ENCODE measurements around the gene KRABD2.
"Not testable (repeated sequence)": the region's sequence is repeated elsewhere in the genome, so short reads cannot be mapped to it uniquely, and the experiment has no call there.

The KRABD2 gene

DNA sequence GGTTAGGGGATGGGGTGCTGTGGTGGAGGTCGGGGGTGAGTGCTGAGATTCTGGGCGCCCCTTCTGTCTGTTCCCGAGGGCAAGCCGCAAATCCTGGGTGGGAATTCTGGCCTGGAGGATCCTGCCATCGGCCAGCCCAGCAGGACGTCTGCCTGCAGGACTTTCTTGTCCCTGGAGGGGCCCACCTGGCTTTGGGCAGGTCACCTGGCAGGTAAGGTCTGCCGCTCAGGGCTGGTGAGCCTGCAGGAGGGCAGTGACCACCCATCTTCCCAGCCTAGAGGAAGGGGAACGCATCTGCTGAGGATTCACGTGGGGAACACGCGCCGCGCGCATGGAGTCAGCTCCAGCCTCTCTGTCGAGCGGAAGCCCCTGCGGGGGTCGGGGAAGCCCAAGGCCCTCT lies 15.8 kb upstream of the KRABD2 start:
- peak; percentile 24 for DNase-seq

DNA sequence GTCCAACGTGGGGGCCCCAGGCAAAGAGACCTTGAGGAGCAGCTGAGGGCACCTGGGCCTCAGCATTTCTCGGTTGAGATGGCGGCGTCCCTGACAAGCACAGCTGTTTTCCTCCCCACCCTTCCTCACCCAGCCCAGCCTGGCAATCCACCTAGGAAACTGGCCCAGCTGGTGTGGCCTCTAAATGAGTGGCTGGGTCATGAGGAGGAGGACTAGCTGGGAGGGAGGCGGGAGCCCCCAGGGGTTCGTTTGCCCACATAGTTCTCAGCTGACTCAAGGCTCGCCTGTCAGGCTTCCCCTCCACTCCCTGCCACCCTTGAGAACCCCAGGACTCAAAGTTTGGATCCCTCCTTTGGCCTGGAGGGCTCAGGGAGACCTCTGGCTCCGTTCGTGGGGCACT lies 15.2 kb upstream of the KRABD2 start:
- DNase-seq, result peak; percentile 7

DNA sequence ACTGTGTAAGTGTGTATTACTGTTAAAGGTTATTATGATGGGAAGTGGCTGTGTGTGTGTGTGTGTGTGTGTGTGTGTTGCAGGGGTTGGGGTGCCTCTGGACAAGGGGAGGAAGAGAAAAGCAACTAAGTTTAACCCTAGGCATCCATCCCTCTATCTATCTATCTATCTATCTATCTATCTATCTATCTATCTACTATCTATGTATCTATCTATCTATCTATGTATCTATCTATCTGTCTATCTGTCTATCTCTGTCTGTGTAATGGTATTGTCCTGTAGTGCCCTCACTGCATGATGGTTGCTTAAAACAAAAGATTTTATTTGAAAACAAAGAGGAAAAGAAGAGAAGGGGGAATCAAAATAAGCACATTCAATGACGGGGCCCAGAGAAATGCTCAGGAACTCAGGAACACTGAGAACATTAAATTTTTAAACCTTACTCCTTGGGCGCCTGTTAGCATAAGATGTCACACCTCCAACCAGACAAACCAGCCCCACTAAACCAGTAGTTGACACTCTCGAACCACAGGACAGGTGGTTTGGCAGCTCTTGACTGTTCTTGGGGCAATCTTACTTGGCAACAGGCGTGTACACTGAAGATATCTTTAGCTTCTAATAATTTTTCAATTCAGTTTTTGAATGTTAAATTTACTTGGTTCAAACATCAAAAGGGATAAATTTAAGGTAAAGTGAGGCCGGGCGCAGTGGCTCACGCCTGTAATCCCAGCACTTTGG lies 11.6 kb upstream of the KRABD2 start:
- no peak for DNase-seq

DNA sequence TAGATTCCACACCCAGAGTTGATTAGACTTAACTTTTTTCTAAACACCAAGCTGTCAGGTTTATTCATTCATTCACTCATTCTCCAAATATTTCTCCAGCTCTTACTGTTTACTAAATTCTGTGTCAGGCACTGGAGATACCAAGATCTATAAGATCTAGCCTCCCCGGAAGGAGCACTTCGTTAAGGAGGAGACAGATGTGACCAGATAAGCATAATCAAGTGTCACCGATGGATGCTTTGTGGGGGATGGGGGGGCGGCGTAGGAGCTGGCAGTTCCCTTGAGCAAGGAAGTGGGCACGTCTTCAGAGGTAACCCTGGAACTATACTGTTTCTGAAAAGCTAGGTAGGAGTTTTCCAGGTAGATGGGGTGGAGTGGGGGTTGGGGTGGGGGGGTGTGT lies 10.3 kb upstream of the KRABD2 start:
- no peak for DNase-seq

DNA sequence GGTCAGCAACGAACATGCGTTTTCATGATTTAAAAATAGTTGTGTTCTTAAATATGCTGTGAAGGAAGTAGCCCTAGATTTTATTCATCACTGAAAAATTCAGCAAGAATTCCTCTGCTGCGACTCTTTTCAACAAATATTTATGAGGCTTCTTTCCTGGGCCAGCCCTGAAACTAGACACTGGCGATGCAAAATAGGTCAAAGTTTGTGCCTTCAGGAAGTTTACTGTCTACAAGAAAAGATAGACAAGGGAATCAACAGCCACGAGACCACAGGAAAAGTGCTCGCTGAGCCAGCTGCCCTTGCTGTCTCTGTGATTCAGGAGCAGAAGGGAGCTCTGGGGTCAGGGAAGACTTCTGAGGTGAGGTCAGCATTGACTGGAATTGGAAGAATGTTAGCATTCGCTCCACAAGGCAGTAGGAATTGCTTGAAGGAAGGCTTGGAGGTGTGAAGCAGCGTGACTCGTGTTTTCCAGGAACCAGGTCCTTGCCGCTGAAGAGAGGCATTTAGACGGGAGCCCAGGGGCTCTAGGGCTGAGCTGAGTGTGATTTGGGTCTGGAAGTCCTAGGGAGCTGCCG lies 8.4 kb upstream of the KRABD2 start:
- no peak for DNase-seq

DNA sequence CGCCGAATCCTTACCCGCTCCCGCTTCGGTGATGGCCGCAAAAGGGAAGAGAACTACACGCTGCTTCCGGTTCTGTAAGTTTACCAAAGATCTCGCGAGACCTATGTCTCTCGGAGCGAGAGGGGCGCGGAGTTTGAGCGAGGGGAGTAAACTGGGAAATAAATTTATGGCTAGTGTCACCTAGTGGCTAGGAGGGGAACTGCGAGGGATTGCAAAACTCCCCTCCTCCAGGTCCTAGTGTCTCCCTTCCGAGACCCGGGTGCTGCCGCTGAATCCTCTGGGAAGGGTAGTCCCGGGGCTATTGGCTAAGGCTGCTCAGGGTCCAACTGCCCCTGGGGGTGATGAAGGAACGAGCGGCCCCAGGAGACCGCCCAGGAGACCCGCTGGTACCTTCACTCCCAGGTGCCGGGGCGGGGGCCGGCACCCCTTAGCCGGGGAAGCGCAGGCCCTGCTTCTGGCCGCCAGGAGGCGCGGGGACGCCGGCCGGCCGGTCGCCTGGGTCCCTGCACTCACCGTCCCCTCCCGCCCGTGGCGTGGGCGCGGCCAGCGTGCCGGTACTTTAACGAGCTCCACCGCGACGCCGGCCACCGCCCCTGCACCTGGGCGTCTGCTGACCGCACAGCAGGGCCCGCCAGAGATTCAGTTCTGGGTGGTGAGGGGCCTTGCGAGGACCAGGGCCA lies 6.8 kb upstream of the KRABD2 start, which contains the start of gene RPL26:
RPL26 (minus strand) TSS at position 51 of the 680 bp plus-strand sequence. CDS start 883 bp downstream, outside the sequence.
- DNase-seq, result peak; percentile 97

DNA sequence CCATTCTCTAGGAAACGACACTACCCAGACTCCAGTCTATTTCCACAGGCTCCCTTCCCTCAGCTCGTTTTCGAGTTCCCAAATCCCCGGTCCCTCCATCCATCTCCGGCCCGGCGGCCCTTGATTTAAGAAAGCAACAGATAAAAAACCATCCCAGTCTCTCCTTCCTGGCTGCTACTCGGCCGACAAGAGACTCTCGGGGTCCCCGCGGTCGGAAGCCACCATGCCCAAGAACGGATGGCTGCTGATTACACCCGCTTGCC lies 6.3 kb upstream of the KRABD2 start:
- DNase-seq, result no peak

DNA sequence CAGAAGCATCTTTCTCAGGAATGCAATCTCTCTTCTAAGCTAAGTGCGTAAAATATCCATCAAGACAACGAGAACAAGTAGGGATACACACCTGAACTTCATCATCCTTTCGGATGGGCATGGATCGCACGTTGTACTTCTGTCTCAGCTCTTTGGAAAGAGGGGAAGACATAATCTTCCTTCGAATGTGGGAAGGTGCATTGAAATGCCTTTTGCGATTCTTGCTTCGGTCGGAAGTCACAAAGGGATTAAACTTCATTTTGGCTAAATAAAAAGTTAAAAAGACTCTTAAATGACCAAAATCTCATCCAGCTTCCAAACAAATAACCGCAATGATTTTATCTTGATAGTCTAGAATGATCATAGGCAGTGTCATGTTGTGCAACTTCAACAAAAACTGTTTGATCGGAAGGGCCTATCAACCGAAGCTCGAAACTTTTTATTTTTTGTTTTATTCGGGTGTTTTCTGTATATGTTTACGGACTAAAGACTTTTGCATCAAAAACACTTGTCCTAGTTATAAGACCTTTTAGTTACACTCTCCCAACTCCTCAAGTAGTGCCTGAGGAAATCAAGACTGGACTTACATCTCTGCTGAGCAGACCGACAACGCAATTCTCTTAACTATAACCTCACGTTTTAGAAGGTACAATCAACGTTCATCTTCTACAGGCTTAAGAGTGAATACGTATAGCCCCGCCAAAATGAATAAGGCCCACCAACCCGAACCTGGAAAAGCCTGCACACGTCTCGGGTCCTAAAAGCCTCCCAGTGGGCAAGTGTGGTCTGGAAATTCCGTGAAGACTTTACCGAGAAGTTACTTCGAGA lies 5.8 kb upstream of the KRABD2 start:
- peak; percentile 42 for DNase-seq

DNA sequence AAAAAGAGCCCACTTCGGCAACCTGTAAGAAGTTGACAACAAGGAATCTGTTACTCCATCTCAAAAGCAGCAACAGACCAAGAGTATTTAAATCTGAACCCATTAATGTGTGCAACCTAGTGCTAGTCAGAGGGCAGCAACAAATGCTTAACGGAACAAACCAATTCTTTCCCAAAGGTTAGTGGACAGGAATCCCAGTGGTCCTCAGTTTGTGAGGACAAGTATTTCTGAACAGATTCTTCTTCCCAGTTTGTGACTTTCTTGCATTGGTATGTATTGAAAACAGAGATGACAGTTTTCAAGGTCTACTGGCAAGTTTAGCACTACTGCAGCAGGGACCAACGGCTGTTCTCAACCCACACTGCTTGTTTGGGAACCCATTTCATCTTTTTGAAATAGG lies 3.5 kb upstream of the KRABD2 start:
- no peak for DNase-seq

DNA sequence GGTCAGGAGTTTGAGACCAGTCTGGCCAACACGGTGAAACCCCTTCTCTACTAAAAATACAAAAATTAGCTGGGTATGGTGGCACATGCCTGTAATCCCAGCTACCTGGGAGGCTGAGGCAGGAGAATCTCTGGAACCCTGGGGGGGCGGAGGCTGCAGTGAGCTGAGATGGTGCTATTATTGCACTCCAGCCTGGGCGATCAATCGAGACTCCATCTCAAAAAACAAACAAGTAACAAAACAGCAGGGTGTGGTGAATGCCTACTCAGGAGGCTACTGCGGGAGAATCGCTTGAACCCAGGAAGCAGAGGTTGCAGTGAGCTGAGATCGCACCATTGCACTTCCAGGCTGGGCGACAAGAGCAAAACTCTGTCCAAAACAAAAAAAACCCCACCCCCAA lies 1.6 kb upstream of the KRABD2 start:
- not testable (repeated sequence) for DNase-seq

DNA sequence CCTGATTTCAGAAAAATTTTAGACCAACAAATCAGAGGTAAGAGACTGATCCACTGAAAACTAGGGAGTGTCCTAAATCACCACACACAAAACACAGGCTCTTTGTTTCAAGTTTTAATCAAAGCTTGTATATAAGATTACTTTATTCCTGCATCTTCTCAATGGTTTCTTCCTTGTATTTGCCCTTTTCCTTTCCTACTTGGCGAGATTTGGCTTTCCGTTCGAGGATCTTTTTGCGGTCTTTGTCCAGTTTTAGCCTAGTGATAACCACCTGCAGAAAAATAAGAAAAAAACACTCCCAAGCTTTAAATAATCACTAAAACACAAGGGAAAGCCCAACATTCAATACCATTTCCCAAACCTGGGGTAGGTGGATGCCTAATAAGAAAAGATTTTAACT lies 918 bp upstream of the KRABD2 start:
- no peak for DNase-seq

DNA sequence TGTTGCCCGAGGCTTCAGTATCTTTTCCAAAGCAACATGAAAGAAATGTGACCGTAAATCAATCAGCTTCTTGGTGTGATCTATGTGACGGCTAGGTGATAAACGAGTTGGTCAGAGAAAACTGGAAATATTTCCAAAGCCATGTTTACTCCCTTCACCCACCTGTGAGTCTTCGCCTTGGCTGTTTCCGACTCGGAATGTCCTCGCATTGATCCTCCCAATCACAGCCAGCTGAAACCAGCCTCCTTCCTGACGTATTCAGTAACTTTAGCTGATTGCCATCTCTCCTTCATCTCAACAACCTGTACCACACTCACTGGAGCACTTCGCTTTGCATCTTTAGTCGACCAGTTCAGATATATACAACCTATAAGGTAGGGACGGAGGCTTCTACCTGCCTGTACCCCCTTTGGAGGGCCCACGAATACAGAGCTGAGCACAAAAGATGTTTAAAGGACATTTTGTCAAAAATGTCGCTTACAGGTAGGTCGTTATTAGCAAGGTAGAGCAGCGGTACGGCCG lies 705 bp downstream of the KRABD2 start:
- peak; percentile 54 for DNase-seq

DNA sequence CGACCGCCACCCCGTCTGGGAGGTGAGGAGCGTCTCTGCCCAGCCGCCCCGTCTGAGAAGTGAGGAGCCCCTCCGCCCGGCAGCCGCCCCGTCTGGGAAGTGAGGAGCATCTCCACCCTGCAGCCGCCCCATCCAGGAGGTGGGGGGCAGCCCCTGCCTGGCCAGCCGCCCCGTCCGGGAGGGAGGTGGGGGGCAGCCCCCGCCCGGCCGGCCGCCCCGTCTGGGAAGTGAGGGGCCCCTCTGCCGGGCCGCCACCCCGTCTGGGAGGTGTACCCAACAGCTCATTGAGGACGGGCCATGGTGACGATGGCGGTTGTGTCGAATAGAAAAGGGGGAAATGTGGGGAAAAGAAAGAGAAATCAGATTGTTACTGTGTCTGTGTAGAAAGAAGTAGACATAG lies 2.6 kb downstream of the KRABD2 start:
- not testable (repeated sequence) for DNase-seq

DNA sequence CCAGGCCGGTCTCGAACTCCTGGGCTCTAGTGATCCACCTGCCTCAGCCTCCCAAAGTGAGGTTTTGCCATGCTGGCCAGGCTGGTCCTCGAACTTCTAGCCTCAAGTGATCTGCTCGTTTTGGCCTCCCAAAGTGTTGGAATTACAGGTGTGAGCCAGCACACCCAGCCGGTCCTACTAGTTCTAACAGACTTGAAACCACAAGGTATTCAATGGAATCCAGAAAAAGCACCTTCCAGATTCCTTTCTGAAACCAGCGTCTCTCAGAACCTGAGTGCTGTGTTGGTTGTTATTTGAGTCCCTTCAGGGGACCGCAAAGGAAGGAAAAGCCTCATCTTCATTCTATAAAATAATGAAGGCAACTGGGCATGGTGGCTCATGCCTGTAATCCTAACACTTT lies 4.1 kb downstream of the KRABD2 start:
- DNase-seq, result no peak

DNA sequence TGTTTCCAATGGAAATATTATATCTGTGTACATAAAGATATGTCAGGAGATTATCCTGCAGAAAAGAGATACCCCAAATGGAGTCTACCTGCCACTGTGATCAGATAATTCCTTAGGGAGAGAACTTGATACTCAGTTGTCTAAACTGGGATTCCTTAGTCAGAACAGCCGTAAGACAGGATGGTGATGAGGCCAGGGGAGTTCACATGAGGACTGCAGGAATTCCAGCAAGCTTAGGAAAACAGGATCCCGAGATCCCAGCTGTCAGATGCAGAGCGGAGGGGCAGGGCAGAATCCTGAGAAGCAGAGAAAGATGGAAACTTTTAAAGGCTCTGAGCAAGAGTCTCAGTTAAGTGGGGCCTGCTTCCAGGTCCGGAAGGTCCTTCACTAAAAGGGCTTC lies 4.7 kb downstream of the KRABD2 start:
- DNase-seq, result no peak

DNA sequence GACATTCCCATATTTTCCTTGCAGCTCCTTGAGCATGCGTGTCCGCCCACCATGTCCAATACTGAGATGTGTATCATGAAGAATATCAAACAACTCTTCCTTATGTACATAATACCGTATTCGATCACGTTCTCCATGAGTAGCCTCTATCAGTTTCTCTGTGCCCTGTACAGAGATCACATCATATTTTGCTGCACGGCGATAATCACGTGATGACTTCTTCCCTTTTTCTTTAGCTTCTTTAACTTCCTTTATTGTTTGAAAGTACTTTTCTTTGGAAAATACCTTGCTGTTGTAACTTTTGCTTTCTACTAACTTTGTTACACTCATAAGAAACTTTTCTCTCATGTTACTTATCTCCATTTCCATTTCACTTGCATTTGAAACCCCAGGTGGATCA lies 6.6 kb downstream of the KRABD2 start:
- no peak for DNase-seq

DNA sequence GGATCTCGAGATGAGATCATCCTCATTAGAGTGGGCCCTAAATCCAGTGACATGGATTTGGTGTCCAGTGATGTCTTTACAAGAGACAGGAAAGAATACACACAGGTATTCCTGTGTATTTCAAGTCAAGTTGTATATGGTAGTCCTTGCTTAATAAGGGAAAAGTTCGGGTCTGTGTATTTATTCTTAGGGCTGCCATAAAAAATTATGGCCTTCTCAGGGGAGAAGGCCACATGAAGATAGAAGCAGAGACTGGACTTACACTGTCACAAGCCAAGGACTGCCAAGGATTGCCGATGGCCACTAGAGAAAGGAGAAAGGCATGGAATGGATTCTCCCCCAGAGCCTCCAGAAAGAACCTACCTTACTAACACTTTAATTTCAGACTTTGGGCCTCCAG lies 8.3 kb downstream of the KRABD2 start:
- DNase-seq, result no peak

DNA sequence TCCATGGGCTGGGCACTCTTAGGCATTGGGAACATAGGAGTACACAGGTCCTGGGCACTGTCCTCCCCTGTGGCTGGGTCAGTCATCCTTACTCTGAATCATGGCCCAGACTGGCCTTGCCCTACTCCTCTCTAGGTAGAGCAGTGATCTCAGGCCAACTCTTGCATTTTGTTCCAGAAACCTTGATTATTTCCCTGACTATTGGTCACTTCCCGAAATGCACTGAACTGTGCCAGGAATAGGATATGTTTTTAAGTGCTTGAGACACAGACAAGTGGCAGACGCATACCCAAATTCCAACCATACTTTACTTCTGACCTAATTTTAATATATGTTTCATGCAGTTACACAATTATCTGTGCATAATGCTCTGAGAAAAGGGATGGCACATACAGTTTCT lies 10.3 kb downstream of the KRABD2 start:
- no peak for DNase-seq

DNA sequence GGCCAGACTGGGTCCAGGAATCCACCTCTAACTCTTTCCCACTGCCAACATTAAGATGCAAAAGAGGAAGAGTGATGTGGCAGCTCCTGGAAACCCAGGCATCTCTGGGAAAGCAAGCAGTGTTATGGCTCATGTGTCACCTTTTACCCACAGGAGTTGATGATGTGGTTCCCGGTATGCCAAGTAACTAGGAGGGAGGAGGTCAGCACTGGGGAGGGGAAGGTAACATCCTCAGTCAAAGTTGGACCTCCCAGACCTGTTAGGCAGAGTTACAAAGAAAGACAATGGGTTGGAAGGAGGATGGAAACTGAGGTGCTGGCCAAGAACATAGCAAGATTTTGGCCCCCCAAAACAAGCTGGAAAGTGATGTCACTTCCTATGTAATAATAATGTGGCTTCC lies 11.4 kb downstream of the KRABD2 start:
- no peak for DNase-seq

DNA sequence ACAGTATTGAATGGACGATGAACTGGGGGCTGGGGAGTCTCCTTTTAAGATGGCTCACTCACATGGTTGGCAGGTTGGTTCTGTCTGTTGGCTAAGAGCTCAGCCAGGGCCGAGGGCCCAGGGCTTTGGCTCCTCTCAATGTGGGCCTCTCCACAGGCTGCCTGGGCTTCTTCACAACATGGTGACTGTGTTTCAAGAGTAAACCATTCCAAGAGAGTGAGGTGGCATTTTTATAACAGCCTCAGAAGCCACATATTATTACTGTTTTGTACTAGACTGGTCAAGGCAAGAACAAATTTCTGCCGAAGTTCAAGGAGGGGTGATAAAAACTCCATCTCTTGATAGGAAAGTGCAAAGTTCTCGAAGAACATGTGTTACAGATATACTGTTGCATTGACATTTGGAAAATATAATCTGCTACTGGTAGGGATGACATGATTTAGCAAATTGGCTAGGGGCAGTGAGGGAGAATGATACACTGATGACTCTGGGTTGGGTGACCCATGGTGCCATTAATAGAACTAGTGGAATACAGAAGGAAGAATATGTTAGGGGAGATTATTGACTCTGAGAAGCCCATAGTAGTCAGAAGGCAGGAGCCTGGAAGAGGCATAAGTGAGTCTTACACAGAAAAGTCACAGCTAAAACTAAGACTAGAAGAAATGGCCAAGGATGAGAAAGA lies 13.7 kb downstream of the KRABD2 start:
- DNase-seq, result no peak

DNA sequence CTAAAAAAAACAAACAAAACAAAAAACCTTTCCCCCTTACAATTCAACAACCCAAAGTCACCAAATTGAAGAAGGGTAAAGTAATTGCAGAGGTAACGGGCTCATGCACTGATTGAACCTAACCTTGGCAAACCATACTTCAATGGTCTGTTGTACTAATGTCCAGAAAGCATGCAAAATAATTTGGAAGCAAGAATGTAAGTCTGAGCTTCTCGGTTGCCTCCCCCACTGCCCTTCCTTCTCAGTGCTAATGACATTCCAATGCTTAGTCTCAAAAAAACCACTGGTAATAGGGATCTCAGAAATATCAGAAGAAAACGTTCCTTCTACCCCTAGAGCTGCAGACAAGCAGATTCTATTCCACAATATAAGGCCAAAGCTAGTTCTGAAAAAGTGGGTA lies 15.8 kb downstream of the KRABD2 start:
- peak; percentile 11 for DNase-seq

DNA sequence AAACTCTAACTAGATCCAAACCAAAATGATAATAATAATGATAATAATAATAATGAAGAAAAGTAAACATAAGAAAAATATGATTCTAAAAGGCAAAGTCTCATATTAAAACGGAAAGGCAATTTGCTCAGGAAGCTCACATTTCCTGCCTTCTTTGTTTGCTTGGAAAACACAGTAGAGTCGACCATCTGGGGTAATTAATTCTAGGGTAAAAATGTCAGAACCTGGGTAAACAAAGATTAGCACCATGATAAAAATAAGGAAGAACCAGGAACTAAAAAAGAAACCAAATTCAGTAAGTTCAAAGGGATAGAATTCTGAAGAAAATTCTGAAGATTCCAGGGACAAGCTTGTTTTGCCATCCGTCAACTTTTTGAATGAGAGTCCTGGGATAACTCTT lies 16.2 kb downstream of the KRABD2 start:
- peak; percentile 67 for DNase-seq

DNA sequence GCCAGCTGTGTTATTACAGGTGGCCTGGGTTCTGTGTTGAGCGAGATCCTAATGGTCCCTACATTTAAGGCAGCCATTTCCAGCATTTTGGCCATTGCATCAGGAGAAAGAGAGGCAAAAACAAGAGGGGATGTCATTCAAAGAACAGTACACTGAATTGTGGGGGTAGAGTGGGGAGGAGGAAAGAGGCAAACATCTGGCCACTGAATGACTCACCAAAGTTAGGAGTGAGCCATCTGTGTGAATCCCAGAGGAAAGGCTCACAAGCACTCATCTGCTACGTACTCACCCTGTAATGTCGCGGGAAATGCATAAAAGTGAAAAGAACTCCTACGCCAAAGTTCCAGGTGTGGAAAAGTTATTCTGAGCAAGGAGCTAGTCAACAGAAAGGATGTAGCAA lies 16.7 kb downstream of the KRABD2 start:
- peak; percentile 87 for DNase-seq
